ENCODE results near the gene PPP1R15A.
"Not testable (repeated sequence)": the region's sequence is repeated elsewhere in the genome, so short reads cannot be mapped to it uniquely, and the experiment has no call there.

PPP1R15A gene

GRCh38 chr19:48899781-48900476 lies 27.7 kb downstream of the PPP1R15A start, which contains the start of gene NUCB1:
Gene NUCB1 (plus strand): TSS chr19:48900312. CDS start chr19:48900797, 485 bp downstream.
- peak; percentile 99 for DNase-seq (ENCODE audit: low read depth)
- TF ChIP-seq CTCF (conservative IDR thresholded peaks at IDR 0.05; ENCODE audit: low read depth, low read length), result peak; percentile 53
- peak within 1 kb of the TSS; percentile 98 for H3K4me3 ChIP-seq (ENCODE audit: low read depth, low read length)

- no peak for TF ChIP-seq CTCF (conservative IDR thresholded peaks at IDR 0.05; ENCODE audit: low read depth, low read length)
- H3K4me3 ChIP-seq (ENCODE audit: low read depth, low read length), result peak overlapping the region; percentile 98
- DNase-seq (ENCODE audit: low read depth), result peak; percentile 76
These were observed 28.5 kb downstream of the PPP1R15A start for GRCh38 chr19:48900477-48901406.

GRCh38 chr19:48902291-48902690 lies 30.1 kb downstream of the PPP1R15A start:
- H3K4me3 ChIP-seq (ENCODE audit: low read depth, low read length); DNase-seq (ENCODE audit: low read depth): not testable (repeated sequence)

GRCh38 chr19:48903788-48904187 lies 31.6 kb downstream of the PPP1R15A start:
- DNase-seq (ENCODE audit: low read depth); H3K4me3 ChIP-seq (ENCODE audit: low read depth, low read length): not testable (repeated sequence)

- TF ChIP-seq CTCF (conservative IDR thresholded peaks at IDR 0.05; ENCODE audit: low read depth, low read length), result no peak
- no peak overlapping the region for H3K4me3 ChIP-seq (ENCODE audit: low read depth, low read length)
- no peak for DNase-seq (ENCODE audit: low read depth)
These were observed 33.4 kb downstream of the PPP1R15A start for GRCh38 chr19:48905664-48906063.

- H3K4me3 ChIP-seq (ENCODE audit: low read depth, low read length), result no peak overlapping the region
- no peak for DNase-seq (ENCODE audit: low read depth)
- TF ChIP-seq CTCF (conservative IDR thresholded peaks at IDR 0.05; ENCODE audit: low read depth, low read length), result no peak
These were observed 34.1 kb downstream of the PPP1R15A start for GRCh38 chr19:48906324-48906723.

- no peak overlapping the region for H3K4me3 ChIP-seq (ENCODE audit: low read depth, low read length)
- TF ChIP-seq CTCF (conservative IDR thresholded peaks at IDR 0.05; ENCODE audit: low read depth, low read length), result no peak
- no peak for DNase-seq (ENCODE audit: low read depth)
These were observed 35.5 kb downstream of the PPP1R15A start for GRCh38 chr19:48907671-48908070.

GRCh38 chr19:48909424-48910077 lies 37.3 kb downstream of the PPP1R15A start:
- DNase-seq (ENCODE audit: low read depth); H3K4me3 ChIP-seq (ENCODE audit: low read depth, low read length): not testable (repeated sequence)
